Omental fat pad (tissue), 4 donors: ENCODE measurements around the gene LRRC56. TPM values are rescaled to one million over a fixed set of nuclear protein-coding genes. Genes with fewer than 3 reads are reported as not detected.
A peak's percentile ranks its signal among the peaks of the same experiment; 100 is the strongest.

Source experiments
- ATAC-seq: fragments of 150-250 bp; one replicate; pipeline ENCODE4 v1.9.1; 2016; ENCODE audit warnings: mild to moderate bottlenecking, moderate library complexity; ENCODE audit not compliant: low FRiP score
- DNase-seq: peaks from one replicate; pipeline ENCODE4 v3.0.0-alpha.2; 2019; ENCODE audit warnings: low spot score
- total RNA-seq, 4 donors: library from RNA; depleted of rRNA; stranded (reverse); fragments of >200 nt; gene quantifications; one replicate each; pipeline ENCODE4 v1.1.0, GENCODE V29; 2016
- TF ChIP-seq, protein P1 (sequence below), 3 donors: fragments of 450-650 bp; IDR thresholded peaks; one replicate each; pipeline ENCODE4 v1.5.1; 2016 to 2017; ENCODE audit warnings: antibody characterized with exemption in 3 of 3, mild to moderate bottlenecking in 3 of 3, moderate library complexity in 2 of 3

Gene LRRC56
- total RNA-seq, 4 donors from 2014 or later, result 0.24 to 0.38 (median 0.32) TPM; not detected in 1

DNA sequence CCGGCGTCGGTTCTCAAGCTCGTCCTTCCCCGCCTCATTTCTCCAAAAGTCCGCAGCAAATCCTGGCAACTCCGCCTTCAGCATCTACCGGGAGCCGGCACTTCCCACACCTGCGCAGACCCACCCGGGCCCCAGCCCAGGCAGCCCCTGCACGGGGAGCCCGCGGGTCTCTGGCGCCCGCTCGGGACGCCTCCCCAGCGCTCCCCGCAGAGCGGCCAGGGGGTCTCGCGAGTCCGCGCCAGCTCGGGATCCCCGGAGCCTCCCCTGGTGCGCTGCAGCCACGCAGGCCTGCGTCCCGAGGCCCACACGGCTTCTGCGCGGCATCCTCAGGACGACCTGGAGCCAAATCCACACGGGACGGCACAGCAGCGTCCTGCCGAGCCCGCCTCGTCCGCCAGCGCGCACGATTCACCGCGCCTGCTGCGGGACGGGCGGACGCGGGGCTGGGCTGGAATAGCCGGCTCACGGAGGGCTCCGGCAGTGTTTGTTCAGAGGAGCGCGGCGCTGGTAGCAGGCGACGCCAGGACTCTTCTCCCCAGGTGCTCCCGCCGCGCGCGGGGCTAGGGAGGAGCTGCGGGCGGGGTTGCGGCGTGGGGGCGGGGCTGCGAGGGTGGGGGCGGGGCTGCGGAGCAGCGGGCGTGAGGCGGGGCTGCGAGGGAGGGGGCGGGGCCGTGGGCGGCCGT, 38.1 kb downstream of the LRRC56 start:
- no peak for DNase-seq
- ATAC-seq, result peak; percentile 22
- TF ChIP-seq, protein P1, sequence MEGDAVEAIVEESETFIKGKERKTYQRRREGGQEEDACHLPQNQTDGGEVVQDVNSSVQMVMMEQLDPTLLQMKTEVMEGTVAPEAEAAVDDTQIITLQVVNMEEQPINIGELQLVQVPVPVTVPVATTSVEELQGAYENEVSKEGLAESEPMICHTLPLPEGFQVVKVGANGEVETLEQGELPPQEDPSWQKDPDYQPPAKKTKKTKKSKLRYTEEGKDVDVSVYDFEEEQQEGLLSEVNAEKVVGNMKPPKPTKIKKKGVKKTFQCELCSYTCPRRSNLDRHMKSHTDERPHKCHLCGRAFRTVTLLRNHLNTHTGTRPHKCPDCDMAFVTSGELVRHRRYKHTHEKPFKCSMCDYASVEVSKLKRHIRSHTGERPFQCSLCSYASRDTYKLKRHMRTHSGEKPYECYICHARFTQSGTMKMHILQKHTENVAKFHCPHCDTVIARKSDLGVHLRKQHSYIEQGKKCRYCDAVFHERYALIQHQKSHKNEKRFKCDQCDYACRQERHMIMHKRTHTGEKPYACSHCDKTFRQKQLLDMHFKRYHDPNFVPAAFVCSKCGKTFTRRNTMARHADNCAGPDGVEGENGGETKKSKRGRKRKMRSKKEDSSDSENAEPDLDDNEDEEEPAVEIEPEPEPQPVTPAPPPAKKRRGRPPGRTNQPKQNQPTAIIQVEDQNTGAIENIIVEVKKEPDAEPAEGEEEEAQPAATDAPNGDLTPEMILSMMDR (IDR thresholded peaks at IDR 0.05), result no peak

DNA sequence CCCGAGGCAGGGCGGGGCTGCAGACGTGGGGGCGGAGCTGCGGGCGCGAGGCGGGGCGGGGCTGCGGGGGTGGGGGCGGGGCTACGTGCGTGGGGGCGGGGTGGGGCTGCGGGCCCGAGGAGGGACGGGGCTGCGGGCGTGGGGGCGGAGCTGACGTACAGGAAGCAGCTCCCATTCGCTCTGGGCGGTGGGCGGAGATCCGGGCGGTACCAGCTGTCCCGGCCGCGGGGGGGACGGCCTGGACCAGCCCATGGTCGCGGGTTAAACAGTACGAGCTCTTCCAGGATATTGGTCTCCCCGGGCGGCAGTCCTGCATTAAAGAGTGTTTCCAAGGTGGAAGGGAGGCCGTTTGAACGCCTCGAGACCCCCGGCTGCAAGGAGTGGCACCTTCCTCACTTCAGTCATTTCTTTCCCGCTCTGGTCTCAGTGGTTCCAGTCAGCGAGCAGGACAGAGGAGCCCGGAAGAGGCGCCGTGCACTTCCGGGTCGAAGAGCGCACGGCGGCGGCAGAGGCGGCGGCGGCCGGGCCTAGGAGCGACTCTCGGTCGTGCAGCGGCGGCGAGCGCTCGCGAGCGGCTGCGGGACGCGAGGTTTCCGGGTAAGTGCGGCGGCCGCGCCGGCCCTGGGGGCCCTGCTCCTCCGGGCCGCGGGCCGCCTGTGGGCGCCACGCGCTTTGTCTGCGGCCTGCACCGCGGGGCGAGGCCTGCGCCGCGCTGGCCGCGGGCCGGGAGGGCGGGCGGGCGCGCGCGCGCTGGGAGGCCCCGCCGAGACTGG, 38.9 kb downstream of the LRRC56 start, which contains the start of gene PHRF1:
Gene PHRF1, plus strand, starts transcription at position 475 of the 773 bp plus-strand sequence. CDS start 5,043 bp downstream, outside the sequence.
- peak; percentile 94 for ATAC-seq
- TF ChIP-seq, protein P1 (IDR thresholded peaks at IDR 0.05), result no peak
- DNase-seq, result peak; percentile 78

DNA sequence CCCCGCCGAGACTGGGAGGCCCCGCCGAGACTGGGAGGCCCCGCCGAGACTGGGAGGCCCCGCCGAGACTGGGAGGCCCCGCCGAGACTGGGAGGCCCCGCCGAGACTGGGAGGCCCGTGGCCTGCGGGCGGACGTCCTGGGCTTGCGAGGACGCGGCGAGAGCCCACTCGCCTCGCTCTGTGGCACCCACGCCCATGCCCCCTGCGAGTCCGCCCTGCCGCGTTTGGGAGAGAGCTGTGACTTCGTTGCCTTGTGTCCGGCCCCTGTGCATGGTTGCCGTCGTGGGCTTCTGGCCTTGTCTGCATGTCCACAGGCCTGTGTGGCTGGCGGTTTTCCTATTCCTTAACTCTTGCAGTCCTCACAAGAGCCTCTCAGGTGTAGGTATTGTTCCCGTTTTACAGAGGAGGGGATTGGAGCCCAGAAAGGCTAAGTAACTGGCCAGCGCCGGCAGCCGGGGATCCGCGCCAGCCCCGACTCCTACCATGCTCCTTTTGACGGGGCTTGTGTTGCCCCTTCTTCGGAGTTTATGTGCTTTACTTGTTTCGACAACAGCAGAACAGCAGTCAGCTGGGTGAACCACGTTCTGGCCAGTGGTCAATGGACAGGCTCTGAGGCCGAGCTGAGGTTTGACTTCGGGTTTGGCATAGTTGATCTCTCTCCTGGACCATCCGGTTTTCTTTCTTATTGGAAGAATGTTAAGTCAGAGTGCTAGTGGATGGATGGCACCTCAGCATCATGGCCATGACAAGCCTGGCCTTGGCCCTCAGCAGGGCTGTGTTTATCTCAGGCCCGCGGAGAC, 39.7 kb downstream of the LRRC56 start:
- TF ChIP-seq, protein P1 (IDR thresholded peaks at IDR 0.05), result no peak
- no peak for ATAC-seq
- no peak for DNase-seq

DNA sequence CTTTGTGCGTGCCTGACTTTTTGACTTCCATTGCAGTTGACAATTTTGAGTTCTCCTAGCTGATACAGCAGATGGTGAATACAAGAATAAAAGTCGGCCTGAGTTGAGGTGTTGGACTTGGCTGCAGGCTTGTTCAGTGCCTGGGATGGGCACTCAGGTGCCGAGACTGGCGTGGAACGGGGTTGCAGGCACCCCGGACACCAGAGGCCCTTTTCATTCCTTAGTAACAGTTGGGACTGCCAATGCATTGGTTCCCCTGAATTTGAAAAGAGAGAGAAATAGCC, 40.2 kb downstream of the LRRC56 start:
- ATAC-seq (no peak), DNase-seq (no peak)
- TF ChIP-seq, protein P1 (IDR thresholded peaks at IDR 0.05), result no peak

DNA sequence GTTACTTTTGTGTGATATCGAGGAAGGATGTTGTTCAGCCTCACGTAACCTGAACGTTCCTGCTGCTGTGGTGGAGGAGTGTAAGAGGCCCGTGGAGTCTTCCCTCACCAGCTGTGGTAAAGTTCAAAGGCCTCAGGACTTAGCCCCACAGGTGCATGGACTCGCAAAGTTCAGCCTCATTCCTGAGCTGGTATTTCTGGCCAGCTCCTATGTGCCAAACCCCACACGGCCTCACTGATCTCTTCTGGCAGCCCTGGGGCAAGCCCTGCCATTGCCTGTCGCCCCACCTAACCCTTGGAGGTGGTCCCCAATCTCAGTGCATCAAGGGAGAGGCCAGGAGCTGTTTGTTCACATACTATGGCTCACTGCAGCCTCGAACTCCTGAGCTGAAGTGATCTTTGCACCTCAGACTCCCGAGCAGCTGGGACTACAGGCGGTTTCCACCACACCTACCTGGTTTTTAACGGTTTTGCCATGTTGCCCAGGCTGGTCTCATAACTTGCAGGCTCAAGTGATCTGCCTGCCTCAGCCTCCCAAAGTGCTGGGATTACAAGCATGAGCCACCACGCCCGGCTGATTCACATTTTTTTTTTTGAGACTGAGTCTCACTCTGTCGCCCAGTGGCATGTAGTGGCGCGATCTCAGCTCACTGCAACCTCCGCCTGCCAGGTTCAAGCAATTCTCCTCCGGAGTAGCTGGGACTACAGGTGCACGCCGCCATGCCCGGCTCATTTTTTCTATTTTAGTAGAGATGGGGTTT, 41.1 kb downstream of the LRRC56 start:
- TF ChIP-seq, protein P1 (IDR thresholded peaks at IDR 0.05), result no peak
- DNase-seq (no peak), ATAC-seq (no peak)

DNA sequence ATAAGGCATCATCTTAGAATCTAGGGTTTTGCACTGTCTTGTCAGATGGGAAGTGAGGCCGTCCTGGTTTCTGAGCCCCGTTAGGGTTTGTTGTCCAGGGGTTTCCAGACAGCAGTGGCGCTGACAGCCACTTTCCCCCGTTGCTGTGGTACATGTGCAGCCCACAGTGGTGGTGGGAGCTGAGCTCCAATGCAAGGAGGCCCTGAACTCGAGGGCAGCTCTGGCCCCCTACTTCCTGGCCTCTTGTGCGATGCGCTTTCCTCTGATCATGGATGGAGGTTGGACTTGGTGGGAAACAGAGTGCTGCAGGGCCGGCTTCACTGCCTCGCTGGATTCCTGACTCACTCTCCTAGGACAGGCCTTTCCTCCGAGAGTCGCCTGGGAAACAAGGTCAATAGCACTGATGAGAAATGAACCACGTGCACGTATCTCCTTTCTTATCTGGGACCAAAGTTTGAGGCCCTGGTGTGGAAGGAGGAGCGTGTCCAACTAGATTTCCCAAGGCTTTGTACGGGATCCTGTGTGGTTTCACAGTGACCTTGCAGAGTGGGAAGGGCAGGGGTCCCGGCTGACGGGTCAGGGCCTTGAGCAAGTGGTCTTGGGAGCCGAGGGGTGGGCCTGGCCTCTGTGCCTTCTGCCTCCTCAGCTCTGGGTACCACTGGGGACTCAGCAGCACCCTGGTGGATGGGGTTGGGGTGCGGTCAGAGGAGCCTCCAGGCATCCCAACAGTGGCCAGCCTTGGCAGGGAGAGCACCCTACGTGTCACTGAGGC, 42.7 kb downstream of the LRRC56 start:
- ATAC-seq, result no peak
- no peak for DNase-seq
- TF ChIP-seq, protein P1 (IDR thresholded peaks at IDR 0.05), result no peak
